ENCODE results near the gene PLA1A.

DNA sequence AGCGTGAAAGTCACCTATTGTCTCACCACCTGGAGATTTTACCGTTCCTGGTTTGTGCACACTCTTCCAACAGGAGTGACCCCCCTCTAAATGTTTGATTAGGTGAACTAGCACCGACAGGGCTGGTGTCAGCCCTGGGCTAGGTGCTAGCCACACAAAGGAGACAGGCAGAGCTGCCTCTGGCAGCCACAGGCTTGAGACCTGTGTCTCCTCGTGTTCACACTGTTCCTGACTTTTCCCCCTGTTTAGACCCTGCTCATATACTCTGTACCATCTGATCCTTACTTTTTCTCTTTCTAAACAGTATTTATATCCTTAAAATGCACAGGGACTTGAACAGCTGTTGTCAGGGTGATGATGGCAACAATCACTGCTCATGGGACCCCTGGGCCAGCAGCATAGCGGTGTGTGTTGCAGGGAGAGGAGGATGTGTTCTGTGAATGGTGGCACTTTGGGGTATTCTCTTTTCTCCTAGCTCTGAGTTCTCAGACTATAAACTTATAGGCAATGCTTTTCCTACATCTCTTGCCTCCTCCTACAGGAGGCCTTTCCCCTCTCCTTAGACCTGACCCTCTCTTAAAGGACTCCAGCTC lies 43.8 kb upstream of the PLA1A start:
- no peak for TF ChIP-seq EZH2phosphoT487 (IDR thresholded peaks at IDR 0.05; ENCODE audit: insufficient read depth, low read depth)
- no peak for TF ChIP-seq EZH2 (IDR thresholded peaks at IDR 0.05; ENCODE audit: insufficient read depth, poor library complexity, severe bottlenecking)

Measured in GM23248 (cell line).